ENCODE data around the gene PPP3R1. TPM values are rescaled to one million over a fixed set of nuclear protein-coding genes. Genes with fewer than 3 reads are reported as not detected.
"Not testable (repeated sequence)": the region's sequence is repeated elsewhere in the genome, so short reads cannot be mapped to it uniquely, and the experiment has no call there.

The PPP3R1 gene
- total RNA-seq, 3 donors from 2014 or later, result 45.9 to 54.0 (median 53.4) TPM

GRCh38 chr2:68178954-68179627, 73.2 kb downstream of the PPP3R1 start:
- no peak overlapping the region for H3K4me3 ChIP-seq
- no peak for ATAC-seq
- H3K36me3 ChIP-seq (ENCODE audit: low read depth), result no peaks in the 10 kb centered on the region

DNA sequence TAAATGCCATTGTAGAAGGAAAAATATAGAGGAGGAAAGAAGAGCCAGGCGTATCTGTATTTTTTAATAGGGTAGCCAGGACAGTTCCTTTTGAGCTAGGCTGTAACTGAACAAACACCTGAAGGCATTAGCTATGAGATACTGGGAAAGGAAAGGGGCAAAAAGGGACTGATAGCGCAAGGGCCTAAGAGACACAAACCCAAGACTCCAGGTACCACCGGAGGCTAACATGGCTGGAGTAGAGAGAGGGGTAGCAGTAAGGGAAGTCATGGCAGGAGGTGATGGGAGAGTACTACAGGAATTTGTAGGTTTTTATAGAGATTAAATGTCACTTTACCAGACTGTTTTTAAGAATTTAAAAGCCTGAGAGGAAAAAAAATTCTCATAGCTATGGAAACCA, 73.9 kb downstream of the PPP3R1 start:
- Histone ChIP-seq H3K4me1 (ENCODE audit: low read depth) (no peaks in the 10 kb centered on the region), H3K9me3 (no peaks in the 10 kb centered on the region), H3K36me3 (ENCODE audit: low read depth) (no peaks in the 10 kb centered on the region), H3K4me3 (no peak overlapping the region)
- no peak for ATAC-seq
- no peak for TF ChIP-seq CTCF (IDR thresholded peaks at IDR 0.05)
- no peak for DNase-seq
- intact Hi-C loops (cut with DNase I, micrococcal nuclease), result no loop called here

More at GRCh38 chr2:68178954-68179627, 73.2 kb downstream of the PPP3R1 start:
- no peaks in the 10 kb centered on the region for H3K4me1 ChIP-seq (ENCODE audit: low read depth)
- no peak for TF ChIP-seq CTCF (IDR thresholded peaks at IDR 0.05)
- intact Hi-C loops (cut with DNase I, micrococcal nuclease), result no loop called here
- no peak for DNase-seq
- no peaks in the 10 kb centered on the region for H3K9me3 ChIP-seq

GRCh38 chr2:68177541-68177940, 74.8 kb downstream of the PPP3R1 start:
- no peak for TF ChIP-seq CTCF (IDR thresholded peaks at IDR 0.05)
- ATAC-seq (no peak), DNase-seq (no peak)
- H3K9me3 ChIP-seq, result no peaks in the 10 kb centered on the region
- intact Hi-C loops (cut with DNase I, micrococcal nuclease), result no loop called here
- no peak overlapping the region for H3K4me3 ChIP-seq
- H3K36me3 ChIP-seq (ENCODE audit: low read depth), result no peaks in the 10 kb centered on the region
- no peaks in the 10 kb centered on the region for H3K4me1 ChIP-seq (ENCODE audit: low read depth)

- intact Hi-C loops (cut with DNase I, micrococcal nuclease), result no loop called here
- no peak for TF ChIP-seq CTCF (IDR thresholded peaks at IDR 0.05)
- DNase-seq, result no peak
- no peak for ATAC-seq
- Histone ChIP-seq H3K36me3 (ENCODE audit: low read depth) (no peaks in the 10 kb centered on the region), H3K4me3 (no peak overlapping the region), H3K4me1 (ENCODE audit: low read depth) (no peaks in the 10 kb centered on the region), H3K9me3 (no peaks in the 10 kb centered on the region)
Measured at GRCh38 chr2:68176657-68177056, 75.7 kb downstream of the PPP3R1 start.

GRCh38 chr2:68175210-68175609, 77.1 kb downstream of the PPP3R1 start:
- H3K4me3 ChIP-seq; H3K4me1 ChIP-seq (ENCODE audit: low read depth); ATAC-seq; DNase-seq; H3K36me3 ChIP-seq (ENCODE audit: low read depth); intact Hi-C loops (cut with DNase I, micrococcal nuclease); H3K9me3 ChIP-seq: not testable (repeated sequence)

DNA sequence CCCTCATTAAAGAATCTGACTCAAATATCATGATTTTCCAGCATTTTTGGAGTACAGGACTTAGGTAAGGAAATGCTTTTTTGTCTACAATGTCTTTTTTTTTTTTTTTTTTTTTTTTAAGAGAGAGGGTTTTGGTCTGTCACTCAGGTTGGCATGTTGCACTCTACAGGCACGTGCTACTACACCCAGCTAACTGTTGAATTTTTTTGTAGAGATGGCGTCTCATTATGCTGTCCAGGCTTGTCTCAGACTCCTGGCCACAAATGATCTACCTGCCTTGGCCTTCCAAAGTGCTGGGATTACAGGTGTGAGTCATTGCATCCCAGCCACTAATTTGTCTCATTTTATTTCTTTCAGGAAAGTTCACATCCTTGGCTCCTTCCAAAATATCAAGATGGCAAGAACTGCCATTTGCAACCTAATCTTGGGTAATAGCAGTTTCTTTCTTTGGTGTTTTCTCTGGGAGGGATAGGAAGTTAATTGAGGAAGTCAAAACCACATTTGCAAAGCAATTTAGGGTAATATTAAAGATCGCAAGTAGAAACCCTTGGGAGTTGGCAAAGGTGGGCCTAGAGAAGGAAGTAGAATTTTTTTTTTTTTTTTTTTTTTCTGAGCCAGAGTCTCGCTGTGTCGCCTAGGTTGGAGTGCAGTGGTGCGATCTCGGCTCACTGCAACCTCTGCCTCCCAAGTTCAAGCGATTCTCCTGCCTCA, 79.2 kb downstream of the PPP3R1 start:
- no peaks in the 10 kb centered on the region for H3K36me3 ChIP-seq (ENCODE audit: low read depth)
- no peaks in the 10 kb centered on the region for H3K9me3 ChIP-seq
- no peak overlapping the region for H3K4me3 ChIP-seq
- intact Hi-C loops (cut with DNase I, micrococcal nuclease), result no loop called here
- ATAC-seq (no peak), DNase-seq (no peak)
- H3K4me1 ChIP-seq (ENCODE audit: low read depth), result no peaks in the 10 kb centered on the region
- TF ChIP-seq CTCF (IDR thresholded peaks at IDR 0.05), result no peak

Measured in mucosa of descending colon (tissue), 3 donors.